ENCODE measurements around the gene EMX2.
"Not testable (repeated sequence)": the region's sequence is repeated elsewhere in the genome, so short reads cannot be mapped to it uniquely, and the experiment has no call there.

Gene EMX2

GRCh38 chr10:117560942-117561341 lies 18.4 kb downstream of the EMX2 start:
- no peak for DNase-seq (ENCODE audit: low spot score)

DNA sequence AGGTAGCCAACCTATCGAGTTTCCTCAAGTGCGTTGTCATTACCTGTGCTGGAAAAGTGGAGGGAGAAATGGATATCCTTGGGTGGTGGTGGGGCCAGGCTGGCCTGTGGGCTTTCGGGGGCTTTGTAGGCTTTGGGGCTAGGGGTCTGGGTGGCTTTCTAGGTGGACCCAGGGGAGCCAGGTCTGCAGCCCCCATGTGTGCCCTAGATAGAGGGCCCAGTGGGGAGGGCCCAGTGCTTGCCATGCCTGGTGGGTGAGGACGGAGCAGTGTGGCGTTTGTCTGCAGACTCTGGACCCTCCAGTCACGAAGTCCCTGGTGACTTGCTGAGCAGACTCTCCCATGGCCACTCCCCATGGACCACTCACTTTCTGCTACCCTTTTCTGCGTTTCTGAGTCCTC lies 19.7 kb downstream of the EMX2 start:
- no peak for DNase-seq (ENCODE audit: low spot score)

DNA sequence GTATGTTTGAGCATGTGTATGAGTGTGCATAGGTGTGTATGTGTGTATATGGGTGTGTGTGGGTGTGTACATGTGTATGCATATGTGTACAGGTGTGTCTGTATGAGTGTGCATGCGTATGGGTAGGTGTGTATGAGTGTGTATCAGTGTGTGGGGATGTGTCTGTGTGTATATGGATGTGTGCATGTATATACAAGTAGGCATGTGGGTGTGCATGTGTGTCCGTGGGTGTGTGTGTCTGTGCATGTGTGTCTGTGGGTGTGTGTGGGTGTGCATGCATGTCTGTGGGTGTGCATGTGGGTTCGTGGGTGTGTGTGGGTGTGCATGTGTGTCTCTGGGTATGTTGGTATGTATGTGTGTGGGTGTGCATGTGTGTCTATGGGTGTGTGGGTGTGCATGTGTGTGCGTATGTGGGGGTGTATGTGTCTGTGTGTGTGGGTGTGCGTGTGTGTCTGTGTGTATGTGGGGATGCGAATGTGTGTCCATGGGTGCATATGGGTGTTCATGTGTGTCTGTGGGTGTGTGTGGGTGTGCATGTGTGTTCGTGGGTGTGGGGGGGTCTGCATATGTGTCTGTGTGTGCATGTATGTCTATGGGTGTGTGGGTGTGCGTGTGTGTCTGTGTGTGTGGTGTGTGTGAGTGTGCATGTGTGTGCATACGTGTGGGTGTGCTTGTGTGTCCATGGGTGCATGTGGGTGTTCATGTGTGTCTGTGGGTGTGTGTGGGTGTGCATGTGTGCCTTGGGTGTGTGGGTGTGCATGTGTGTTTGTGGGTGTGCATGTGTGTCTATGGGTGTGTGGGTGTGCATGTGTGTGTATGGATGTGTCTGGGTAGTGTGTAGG lies 20.6 kb downstream of the EMX2 start:
- DNase-seq (ENCODE audit: low spot score): no peak

GRCh38 chr10:117563780-117564179 lies 21.2 kb downstream of the EMX2 start:
- no peak for DNase-seq (ENCODE audit: low spot score)

- DNase-seq (ENCODE audit: low spot score): no peak
Measured at GRCh38 chr10:117565068-117565467, 22.5 kb downstream of the EMX2 start.

GRCh38 chr10:117568334-117568733 lies 25.8 kb downstream of the EMX2 start:
- DNase-seq (ENCODE audit: low spot score): no peak

DNA sequence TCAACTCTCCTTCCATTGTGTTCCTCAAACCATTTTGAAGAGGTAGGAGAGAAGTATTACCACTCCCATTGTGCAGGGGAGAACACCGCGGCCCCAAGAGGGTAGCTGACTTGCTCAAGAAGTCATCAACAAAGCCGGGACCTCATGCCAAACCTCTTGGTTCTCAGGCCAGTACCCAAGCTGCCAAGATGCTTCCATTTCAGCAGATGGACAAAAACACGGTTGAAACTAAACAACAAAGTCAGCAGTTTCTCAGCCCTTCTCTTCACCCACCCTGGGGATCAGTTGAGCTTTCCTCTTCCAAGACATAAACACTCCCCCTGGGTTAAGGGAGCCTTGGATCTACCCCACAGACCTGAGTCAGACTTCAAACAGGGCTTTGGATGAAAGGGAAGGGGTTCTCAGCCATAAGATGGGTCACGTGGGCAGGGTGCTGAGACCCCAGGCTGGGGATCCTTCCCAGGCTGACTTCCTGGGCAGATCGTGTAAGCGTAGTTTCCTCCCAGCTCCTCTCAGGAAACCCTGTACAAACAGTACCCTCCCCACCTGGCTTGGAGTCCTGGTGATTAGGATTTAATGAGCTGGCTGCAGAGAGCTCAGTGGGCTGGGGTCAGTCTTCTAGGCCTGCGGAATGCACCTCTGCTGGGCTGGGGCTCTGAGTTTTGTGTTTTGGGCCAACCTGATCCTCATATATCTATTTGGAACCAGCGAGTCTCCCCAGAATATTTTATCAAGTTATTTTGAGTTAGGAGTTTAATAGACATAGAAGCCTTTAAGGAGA lies 27.3 kb downstream of the EMX2 start:
- no peak for DNase-seq (ENCODE audit: low spot score)

GRCh38 chr10:117570880-117571279 lies 28.3 kb downstream of the EMX2 start:
- no peak for DNase-seq (ENCODE audit: low spot score)

DNA sequence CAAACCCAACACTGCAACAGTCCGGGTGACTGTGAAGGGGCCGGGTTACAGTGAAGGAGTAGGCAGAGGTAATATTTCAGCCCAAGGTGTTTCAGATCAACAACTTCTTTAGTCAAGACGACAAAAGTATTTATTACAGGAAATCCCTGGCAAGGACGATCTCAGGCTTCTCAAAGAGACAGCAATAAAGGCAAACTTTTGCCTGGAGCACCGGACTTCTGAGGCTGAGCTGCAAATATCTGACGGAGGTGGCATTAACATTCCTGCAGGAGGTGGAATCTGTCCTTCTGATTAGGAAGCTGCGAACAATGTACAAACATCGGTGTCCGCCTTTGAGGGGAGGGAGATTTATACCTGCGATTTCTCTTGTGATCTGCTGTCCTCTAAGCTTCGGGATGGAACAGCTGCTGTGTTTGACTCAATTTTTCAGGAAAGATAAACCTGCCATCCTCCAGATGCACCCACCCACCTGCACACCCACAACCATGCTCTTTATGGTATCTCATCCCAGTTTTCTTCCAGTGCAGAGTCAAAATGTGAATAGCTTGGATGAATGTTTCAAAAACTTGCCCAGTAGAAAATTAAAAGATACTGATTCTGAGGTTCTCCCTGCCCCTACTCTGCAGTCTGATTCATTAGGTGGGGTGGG lies 32.1 kb downstream of the EMX2 start:
- no peak for DNase-seq (ENCODE audit: low spot score)

DNA sequence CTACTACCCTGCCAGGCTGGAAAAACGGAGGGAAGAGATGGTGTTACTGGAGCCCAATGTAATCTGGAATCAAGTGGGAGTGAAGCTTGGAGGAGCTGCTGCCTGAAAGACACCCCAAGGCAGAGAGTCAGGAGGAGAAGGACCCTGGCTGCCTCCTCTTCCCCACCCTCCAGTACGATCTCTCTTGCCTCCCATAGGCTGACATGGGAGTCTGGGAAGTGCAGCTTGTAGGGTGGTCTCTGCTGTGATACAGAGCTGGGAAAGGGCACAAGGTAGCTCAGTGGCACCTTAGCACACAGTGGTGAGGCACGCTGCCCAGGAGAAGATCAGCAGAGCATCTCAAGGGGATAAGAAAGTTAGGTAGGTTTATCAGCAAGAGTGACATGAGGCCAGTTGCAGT lies 35.9 kb downstream of the EMX2 start:
- DNase-seq (ENCODE audit: low spot score): no peak

DNA sequence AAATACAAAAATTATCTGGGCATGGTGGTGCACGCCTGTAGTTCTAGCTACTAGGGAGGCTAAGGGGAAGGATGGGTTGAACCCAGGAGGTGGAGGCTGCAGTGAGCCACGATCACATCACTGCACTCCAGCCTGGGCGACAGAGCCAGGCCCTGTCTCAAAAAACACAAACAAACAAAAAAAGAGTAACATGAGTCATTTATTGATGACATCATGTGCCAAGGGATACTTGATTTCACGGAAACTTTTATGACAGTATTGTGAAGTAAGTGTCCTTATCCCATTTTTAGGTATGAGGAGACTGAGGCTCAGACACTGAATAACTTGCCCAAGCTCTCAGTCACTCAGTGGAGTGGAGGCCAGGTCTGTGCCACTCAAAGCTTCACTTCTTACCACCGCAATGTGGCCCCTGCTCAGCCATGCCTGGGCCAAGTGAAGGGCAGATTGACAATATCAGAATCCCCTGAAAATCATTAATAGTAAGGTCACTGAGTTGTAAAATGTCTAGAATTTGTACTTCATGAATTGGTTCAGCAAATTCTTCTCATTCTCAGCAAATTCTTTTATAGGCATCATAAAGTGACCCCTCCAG lies 36.5 kb downstream of the EMX2 start:
- no peak for DNase-seq (ENCODE audit: low spot score)

DNA sequence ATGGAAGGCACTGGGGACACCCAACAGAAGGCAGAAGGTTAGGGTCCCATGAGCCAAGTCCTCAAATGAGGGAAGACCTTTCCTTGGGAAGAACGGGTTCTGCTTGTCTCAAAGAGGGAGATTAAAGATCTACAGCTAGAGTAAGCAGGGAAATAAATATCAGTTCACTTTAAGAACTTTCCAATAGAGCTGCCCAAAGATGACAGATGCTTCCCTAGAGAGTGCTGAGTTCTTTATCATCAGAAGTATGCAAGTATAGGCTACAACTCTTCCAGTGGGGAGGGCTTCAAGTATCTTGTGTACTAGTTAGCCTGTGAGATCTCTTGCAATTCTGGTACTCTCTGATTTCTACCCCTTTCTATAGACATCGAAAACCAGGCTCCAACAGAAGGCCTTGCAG lies 39.4 kb downstream of the EMX2 start:
- DNase-seq (ENCODE audit: low spot score): no peak

DNA sequence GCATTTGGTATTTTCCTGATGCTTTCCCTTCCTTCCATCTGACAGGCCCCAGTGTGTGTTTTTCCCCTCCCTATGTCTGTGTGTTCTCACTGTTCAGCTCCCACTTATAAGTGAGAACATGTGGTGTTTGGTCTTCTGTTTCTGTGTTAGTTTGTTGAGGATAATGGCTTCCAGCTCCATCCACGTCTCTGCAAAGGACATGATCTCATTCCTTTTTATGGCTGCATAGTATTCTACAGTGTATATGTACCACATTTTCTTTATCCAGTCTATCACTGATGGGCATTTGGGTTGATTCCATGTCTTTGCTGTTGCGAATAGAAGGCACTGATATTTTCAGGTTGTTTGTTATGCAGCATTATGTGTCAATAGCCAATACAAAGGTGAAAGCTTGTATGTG lies 42.3 kb downstream of the EMX2 start:
- DNase-seq (ENCODE audit: low spot score): not testable (repeated sequence)

DNA sequence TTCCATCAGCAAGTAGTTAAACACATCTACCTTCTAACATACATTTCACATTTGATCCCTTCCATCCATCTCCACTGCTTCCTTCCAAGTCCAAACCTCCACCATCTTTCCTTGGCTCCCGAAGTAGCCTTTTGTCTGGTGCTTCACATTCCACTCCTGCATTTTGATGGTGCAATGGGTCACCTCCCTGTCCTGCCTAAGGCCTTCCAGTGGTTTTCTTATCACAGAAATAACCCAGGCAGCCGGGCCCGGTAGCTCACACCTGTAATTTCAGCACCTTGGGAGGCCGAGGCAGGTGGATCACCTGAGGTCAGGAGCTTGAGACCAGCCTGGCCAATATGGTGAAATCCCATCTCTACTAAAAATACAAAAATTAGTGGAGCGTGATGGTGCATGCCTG lies 44.5 kb downstream of the EMX2 start:
- DNase-seq (ENCODE audit: low spot score): no peak

- no peak for DNase-seq (ENCODE audit: low spot score)
Measured at GRCh38 chr10:117590101-117590875, 47.7 kb downstream of the EMX2 start.

DNA sequence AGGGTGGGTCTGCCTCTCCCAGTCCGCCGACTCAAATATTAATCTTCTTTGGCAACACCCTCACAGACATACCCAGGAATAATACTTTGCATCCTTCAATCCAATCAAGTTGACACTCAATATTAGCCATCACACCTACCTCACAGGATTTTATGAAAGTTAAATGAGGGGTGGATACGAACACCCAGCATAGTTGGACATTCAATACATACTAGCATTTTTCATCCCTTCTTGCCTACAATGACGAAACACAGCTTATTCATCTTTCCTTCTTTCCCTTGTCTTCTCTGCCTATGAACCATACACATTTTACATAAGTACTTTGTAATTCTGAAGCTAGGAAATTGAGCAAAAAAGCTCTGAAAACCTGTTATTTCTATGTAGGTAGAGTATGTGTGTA lies 48.5 kb downstream of the EMX2 start:
- no peak for DNase-seq (ENCODE audit: low spot score)

GRCh38 chr10:117594722-117595121 lies 52.2 kb downstream of the EMX2 start:
- DNase-seq (ENCODE audit: low spot score): no peak

DNA sequence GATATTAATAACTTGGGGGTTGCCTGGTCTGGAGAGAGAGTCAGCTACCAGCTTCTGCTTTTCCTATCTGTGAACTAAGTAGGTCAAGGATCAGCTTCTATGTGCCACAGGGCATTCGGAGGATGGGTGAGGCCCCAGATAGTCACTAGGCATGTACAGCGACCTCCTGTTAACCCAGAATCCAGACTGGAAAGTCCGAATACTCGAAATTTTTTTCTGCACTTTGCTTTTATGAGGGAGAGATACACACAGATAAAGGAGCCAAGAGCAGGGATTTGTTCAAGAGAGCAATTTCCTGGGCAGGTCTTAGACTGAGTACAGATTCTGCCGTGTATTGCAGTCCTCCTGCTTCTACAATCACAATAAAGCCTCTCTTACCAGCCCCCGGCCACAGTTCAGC lies 54.2 kb downstream of the EMX2 start:
- no peak for DNase-seq (ENCODE audit: low spot score)

DNA sequence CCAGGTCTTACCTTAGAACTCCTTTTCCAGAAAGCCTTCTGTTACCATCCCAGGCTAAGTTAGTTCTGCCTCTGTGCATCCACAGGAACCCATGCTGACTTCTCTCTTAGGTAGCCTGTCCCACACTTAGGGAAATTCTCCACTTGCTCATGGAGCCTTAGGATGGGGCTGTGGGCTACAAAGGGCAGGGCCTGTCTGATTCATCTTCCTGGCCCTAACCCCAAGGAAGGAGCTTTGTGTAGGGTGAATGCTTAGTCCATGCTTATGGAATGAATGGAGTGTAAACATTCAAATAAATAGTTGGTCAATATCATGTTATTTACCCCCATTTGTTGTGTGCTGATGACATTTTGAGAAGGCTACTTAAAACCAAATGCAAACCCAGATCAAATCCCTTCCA lies 54.7 kb downstream of the EMX2 start:
- no peak for DNase-seq (ENCODE audit: low spot score)

All from CD4-positive, alpha-beta T cell treated with Interleukin-6 at 100 ng/mL for 8 hours (primary cell).